HG02763 (cell line): ENCODE results near the gene PALM3.

ENCODE experiments used
- ATAC-seq: cut with Tn5 transposase; IDR thresholded peaks from one replicate; pipeline ENCODE4 v1.9.1; 2021; ENCODE audit warnings: mild to moderate bottlenecking, moderate library complexity; ENCODE audit not compliant: unreplicated experiment

The PALM3 gene

GRCh38 chr19:14089662-14090508 lies 28.0 kb upstream of the PALM3 start:
- ATAC-seq, result no peak

- no peak for ATAC-seq
Observed at GRCh38 chr19:14089412-14089661, 27.5 kb upstream of the PALM3 start.

- no peak for ATAC-seq
Observed at GRCh38 chr19:14088634-14089411, 26.9 kb upstream of the PALM3 start.

GRCh38 chr19:14086098-14086497 lies 24.2 kb upstream of the PALM3 start:
- no peak for ATAC-seq

- no peak for ATAC-seq
Observed at GRCh38 chr19:14085309-14085995, 23.6 kb upstream of the PALM3 start, which contains the start of gene C19orf67. Gene C19orf67 (minus strand): TSS chr19:14085783. CDS start chr19:14085627, 156 bp downstream.

GRCh38 chr19:14082675-14082960 lies 20.7 kb upstream of the PALM3 start:
- ATAC-seq, result no peak

GRCh38 chr19:14081797-14082674 lies 20.2 kb upstream of the PALM3 start:
- ATAC-seq, result peak; percentile 9

- peak; percentile 89 for ATAC-seq
Observed at GRCh38 chr19:14080887-14081796, 19.3 kb upstream of the PALM3 start.

GRCh38 chr19:14078411-14078810 lies 16.5 kb upstream of the PALM3 start:
- ATAC-seq, result no peak

- no peak for ATAC-seq
Observed at GRCh38 chr19:14073925-14074838, 12.3 kb upstream of the PALM3 start.

GRCh38 chr19:14073261-14073924 lies 11.5 kb upstream of the PALM3 start:
- peak; percentile 63 for ATAC-seq

- ATAC-seq, result peak; percentile 7
Observed at GRCh38 chr19:14072535-14073260, 10.8 kb upstream of the PALM3 start, which contains the start of gene MISP3. Gene MISP3 (plus strand): TSS chr19:14072786. CDS start chr19:14073310, 524 bp downstream.

GRCh38 chr19:14070268-14071050 lies 8.6 kb upstream of the PALM3 start:
- ATAC-seq, result no peak

GRCh38 chr19:14066134-14066533 lies 4.3 kb upstream of the PALM3 start:
- ATAC-seq, result no peak

- ATAC-seq, result no peak
Observed at GRCh38 chr19:14063105-14063504, 1.2 kb upstream of the PALM3 start.

- ATAC-seq, result no peak
Observed at GRCh38 chr19:14062558-14062855, 631 bp upstream of the PALM3 start.
